Measurements from ENCODE around the gene EGLN2.
"Not testable (repeated sequence)": the region's sequence is repeated elsewhere in the genome, so short reads cannot be mapped to it uniquely, and the experiment has no call there.

DNA sequence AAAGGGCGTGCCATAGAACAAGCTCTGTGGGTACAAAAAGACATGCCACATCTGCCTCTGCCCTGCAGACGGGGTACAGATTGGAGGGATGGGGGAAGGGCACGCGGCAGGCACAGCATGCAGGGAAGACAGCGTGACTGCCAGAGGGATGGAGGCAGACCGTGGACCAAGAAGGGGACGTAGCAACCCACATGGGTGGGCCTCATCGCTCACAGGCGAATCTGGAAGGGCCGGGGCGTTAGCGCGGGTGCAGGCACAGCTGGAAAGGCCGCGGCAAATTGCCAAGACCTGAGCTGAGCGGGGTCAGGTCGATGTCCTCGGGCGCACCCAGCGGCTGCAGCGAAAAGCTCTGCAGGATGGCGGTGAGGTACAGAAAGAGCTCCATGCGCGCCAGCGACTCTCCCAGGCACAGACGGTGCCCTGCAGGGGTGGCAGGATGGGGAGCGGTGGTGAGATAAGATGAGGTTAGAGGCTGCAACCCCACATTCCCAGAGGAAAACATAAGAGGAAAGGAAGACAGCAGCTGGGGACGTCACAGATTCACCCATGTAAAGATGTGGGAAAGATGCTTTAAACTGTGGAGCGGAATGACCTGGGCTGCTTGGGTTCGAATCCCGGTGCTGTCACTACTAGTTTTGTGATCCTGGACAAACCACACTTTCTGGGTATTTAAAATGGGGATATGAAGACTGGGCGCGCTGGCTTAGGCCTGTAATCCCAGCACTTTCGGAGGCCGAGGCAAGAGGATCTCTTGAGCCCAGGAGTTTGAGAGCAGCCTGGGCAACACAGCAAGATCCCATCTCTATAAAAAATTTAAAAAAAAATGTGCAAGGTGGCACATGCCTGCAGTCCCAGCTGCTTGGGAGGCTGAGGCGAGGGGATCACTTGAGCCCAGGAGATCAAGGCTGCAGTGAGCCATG, 19.7 kb downstream of the EGLN2 start:
- TF ChIP-seq, protein P1, sequence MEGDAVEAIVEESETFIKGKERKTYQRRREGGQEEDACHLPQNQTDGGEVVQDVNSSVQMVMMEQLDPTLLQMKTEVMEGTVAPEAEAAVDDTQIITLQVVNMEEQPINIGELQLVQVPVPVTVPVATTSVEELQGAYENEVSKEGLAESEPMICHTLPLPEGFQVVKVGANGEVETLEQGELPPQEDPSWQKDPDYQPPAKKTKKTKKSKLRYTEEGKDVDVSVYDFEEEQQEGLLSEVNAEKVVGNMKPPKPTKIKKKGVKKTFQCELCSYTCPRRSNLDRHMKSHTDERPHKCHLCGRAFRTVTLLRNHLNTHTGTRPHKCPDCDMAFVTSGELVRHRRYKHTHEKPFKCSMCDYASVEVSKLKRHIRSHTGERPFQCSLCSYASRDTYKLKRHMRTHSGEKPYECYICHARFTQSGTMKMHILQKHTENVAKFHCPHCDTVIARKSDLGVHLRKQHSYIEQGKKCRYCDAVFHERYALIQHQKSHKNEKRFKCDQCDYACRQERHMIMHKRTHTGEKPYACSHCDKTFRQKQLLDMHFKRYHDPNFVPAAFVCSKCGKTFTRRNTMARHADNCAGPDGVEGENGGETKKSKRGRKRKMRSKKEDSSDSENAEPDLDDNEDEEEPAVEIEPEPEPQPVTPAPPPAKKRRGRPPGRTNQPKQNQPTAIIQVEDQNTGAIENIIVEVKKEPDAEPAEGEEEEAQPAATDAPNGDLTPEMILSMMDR (IDR thresholded peaks at IDR 0.05; ENCODE audit: low read length): peak; percentile 34
- not testable (repeated sequence) for TF ChIP-seq EZH2 (IDR thresholded peaks at IDR 0.05; ENCODE audit: borderline replicate concordance, low read length)
